A549 (cell line): ENCODE results near the gene USP3. TPM values are rescaled to one million over a fixed set of nuclear protein-coding genes. Genes with fewer than 3 reads are reported as not detected.

ENCODE experiments used
- ATAC-seq, 2 experiments: fragments of 200-7000 bp in 1 of 2; fragments of >200 bp in 1 of 2; cut with Nextera tagmentation in 1 of 2; cut with Tn5 transposase in 1 of 2; 3 replicates each; pipeline versions ENCODE4 v1.8.0 to v1.9.1; 2018 to 2020; ENCODE audit warnings: mild to moderate bottlenecking in 1 of 2, moderate library complexity in 1 of 2
- CTCF ChIA-PET: fragments of 300-600 bp; sonication (Branson Sonifier 250); formaldehyde crosslinking; extraction: SDS; loops from one replicate; lab custom pipeline; 2021; ENCODE audit warnings: antibody characterized with exemption, inconsistent platforms; lab: Yijun Ruan, JAX
- POLR2A ChIA-PET: fragments of 350-600 bp; formaldehyde crosslinking; extraction: SDS; loops from one replicate; lab custom pipeline; 2021; ENCODE audit warnings: antibody characterized with exemption, inconsistent platforms; lab: Yijun Ruan, JAX
- DNase-seq, 2 experiments: peaks; one replicate each; pipeline versions ENCODE4 v3.0.0 to v3.0.0-alpha.2; 2011 to 2016; ENCODE audit warnings: low read depth in 1 of 2, low spot score in 1 of 2
- FAIRE-seq: peaks from 2 replicates; lab custom pipeline; 2011; peaks lifted over from hg19 to GRCh38; lab: Jason Lieb, UNC
- H3K27ac ChIP-seq, 2 experiments: fragments of >200 bp; sonication (Bioruptor Twin); formaldehyde crosslinking; 3 replicates each; pipeline ENCODE4 v1.5.1; 2016 to 2017
- H3K4me1 ChIP-seq: fragments of >200 bp; sonication (Bioruptor Twin); formaldehyde crosslinking; 3 replicates; pipeline ENCODE4 v1.6.1; 2016
- H3K4me2 ChIP-seq: fragments of >200 bp; sonication (Bioruptor Twin); formaldehyde crosslinking; 3 replicates; pipeline ENCODE4 v1.6.1; 2016
- H3K4me3 ChIP-seq: fragments of >200 bp; sonication (Bioruptor Twin); formaldehyde crosslinking; 3 replicates; pipeline ENCODE4 v1.5.1; 2016
- H3K9me3 ChIP-seq: fragments of >200 bp; sonication (Bioruptor Twin); formaldehyde crosslinking; 3 replicates; pipeline ENCODE4 v1.6.1; 2016
- CBX2 ChIP-seq: fragments of 200-600 bp; sonication (generic); IDR thresholded peaks from 2 replicates; pipeline ENCODE4 v1.6.1; 2016; ENCODE audit warnings: low read depth, mild to moderate bottlenecking, borderline replicate concordance
- CHD4 ChIP-seq: fragments of 200-600 bp; sonication (generic); IDR thresholded peaks from 2 replicates; pipeline ENCODE4 v1.6.1; 2016; ENCODE audit warnings: antibody characterized with exemption, mild to moderate bottlenecking, borderline replicate concordance
- CTCF ChIP-seq: fragments of >200 bp; sonication (Bioruptor Twin); formaldehyde crosslinking; IDR thresholded peaks from 3 replicates; pipeline ENCODE4 v1.5.1; 2016
- E2F6 ChIP-seq: IDR thresholded peaks from 2 replicates; pipeline ENCODE4 v1.6.1; 2012; ENCODE audit warnings: low read depth, borderline replicate concordance
- EP300 ChIP-seq, 2 experiments: fragments of >200 bp; sonication (Bioruptor Twin); formaldehyde crosslinking; IDR thresholded peaks; 2 replicates in 1 of 2; 3 replicates in 1 of 2; pipeline ENCODE4 v1.6.1; 2016 to 2017
- HDAC2 ChIP-seq: fragments of 200-600 bp; sonication (generic); IDR thresholded peaks from 2 replicates; pipeline ENCODE4 v1.6.1; 2016
- HES2 ChIP-seq: fragments of >200 bp; sonication (Bioruptor Twin); formaldehyde crosslinking; IDR thresholded peaks from 2 replicates; pipeline ENCODE4 v1.6.1; 2016
- HOXA7 ChIP-seq: fragments of 250-450 bp; sonication (Bioruptor Pico); IDR thresholded peaks from 2 replicates; pipeline ENCODE4 v1.5.0; 2020; ENCODE audit warnings: mild to moderate bottlenecking, moderate library complexity
- JUNB ChIP-seq: fragments of >200 bp; sonication (Bioruptor Twin); formaldehyde crosslinking; IDR thresholded peaks from 2 replicates; pipeline ENCODE4 v1.6.1; 2016
- KDM1A ChIP-seq: fragments of 200-600 bp; sonication (generic); IDR thresholded peaks from 2 replicates; pipeline ENCODE4 v1.6.1; 2016; ENCODE audit warnings: low read depth, mild to moderate bottlenecking
- MAX ChIP-seq: IDR thresholded peaks from 2 replicates; pipeline ENCODE4 v1.6.1; 2012
- MAZ ChIP-seq: fragments of 150-350 bp; IDR thresholded peaks from 2 replicates; pipeline ENCODE4 v1.6.1; 2014; ENCODE audit warnings: antibody characterized with exemption, low read depth, low read length, borderline replicate concordance
- NFE2L2 ChIP-seq: fragments of 150-350 bp; conservative IDR thresholded peaks from 2 replicates; pipeline ENCODE4 v1.6.1; 2014; ENCODE audit warnings: low read length
- PHF8 ChIP-seq: fragments of 200-600 bp; sonication (generic); IDR thresholded peaks from 2 replicates; pipeline ENCODE4 v1.6.1; 2016; ENCODE audit warnings: low read depth, mild to moderate bottlenecking, antibody characterized with exemption, moderate library complexity, borderline replicate concordance
- POLR2A ChIP-seq: IDR thresholded peaks from 2 replicates; pipeline ENCODE4 v1.6.1; 2012; ENCODE audit warnings: mild to moderate bottlenecking, low read length
- POLR2AphosphoS2 ChIP-seq: conservative IDR thresholded peaks from 2 replicates; pipeline ENCODE4 v1.6.1; 2012; ENCODE audit warnings: low read length, improper control_type of control experiment, inconsistent platforms
- RARB ChIP-seq: fragments of 250-450 bp; sonication (Bioruptor Pico); IDR thresholded peaks from 2 replicates; pipeline ENCODE4 v1.8.0; 2021; ENCODE audit warnings: mild to moderate bottlenecking, moderate library complexity
- REST ChIP-seq: fragments of 200-600 bp; sonication (generic); IDR thresholded peaks from 2 replicates; pipeline ENCODE4 v1.6.1; 2016; ENCODE audit warnings: antibody characterized with exemption, mild to moderate bottlenecking, moderate library complexity
- SMC3 ChIP-seq: fragments of >200 bp; sonication (Bioruptor Twin); formaldehyde crosslinking; IDR thresholded peaks from 3 replicates; pipeline ENCODE4 v1.6.1; 2018; ENCODE audit warnings: inconsistent platforms
- USF2 ChIP-seq: fragments of 450-650 bp; IDR thresholded peaks from 2 replicates; pipeline ENCODE4 v1.6.1; 2014; ENCODE audit warnings: antibody characterized with exemption
- WGBS: methylation state at CpG from one replicate; pipeline ENCODE4 v1.1.6; 2017; ENCODE audit errors: missing lambda C conversion rate; 5-methylcytosine and 5-hydroxymethylcytosine counted together
- polyA plus RNA-seq, 4 experiments: library from polyadenylated mRNA; depleted of rRNA in 3 of 4; stranded (reverse); fragments of >200 nt; fragmentation: RNase III in 1 of 4; extraction: RNeasy Plus Mini Kit Qiagen cat#74134 plus additional on column Dnase treatment in 1 of 4; gene quantifications; 2 replicates in 3 of 4; 3 replicates in 1 of 4; pipeline ENCODE4 v1.2.3, GENCODE V29; 2011 to 2017

Gene USP3
- polyA plus RNA-seq, 2 of the 4 experiments (the other 2 are of a cell fraction): 41.8 to 99.1 TPM

- POLR2A ChIA-PET: interaction anchor here (0.9 to 2.7 kb wide), 6 partner anchors 91 to 492 kb away, joined by 3 to 25 read pairs (median 4); partner anchors contain the start of genes CIAO2A and USP3
- Histone ChIP-seq H3K4me1 (peaks cover 20% of the 10 kb centered on the region; the same call in 2 of the 3 replicates), H3K4me3 (peak overlapping the region; percentile 83), H3K27ac (peak overlapping the region; percentile 91 to 93), H3K4me2 (peak overlapping the region; percentile 88), H3K9me3 (no peaks in the 10 kb centered on the region)
- FAIRE-seq: no peak
- 2% methylated on average over 48 of the region's 63 CpGs for WGBS
- DNase-seq: peak; percentile 30 to 61
- CTCF ChIA-PET: interaction anchor here (0.7 to 10.7 kb wide), 29 partner anchors 7 to 687 kb away, joined by 3 to 185 read pairs (median 5); partner anchors contain the start of gene USP3
- TF ChIP-seq PHF8 (no peak), SMC3 (no peak), USF2 (no peak), POLR2A (peak; percentile 36), E2F6 (peak; percentile 58; the same call in 1 of the 2 replicates), REST (no peak), EP300 (IDR thresholded peaks at IDR 0.05) (no peak), MAZ (no peak), MAX (peak; percentile 36), POLR2AphosphoS2 (no peak), KDM1A (0 out of 2 replicates have a peak, but pooled peaks have one; percentile 9)
- peak; percentile 15 to 27 for ATAC-seq
Measured at GRCh38 chr15:63601026-63601703, 96.8 kb downstream of the USP3 start.

- POLR2A ChIA-PET: interaction anchor here (1.4 kb wide), 1 partner anchor 492 kb away, joined by 5 read pairs; the partner anchor contains the start of gene CIAO2A
- ATAC-seq: no peak
- TF ChIP-seq HOXA7: no peak
- TF ChIP-seq CHD4: no peak
- no peak for TF ChIP-seq RARB
- no peak for TF ChIP-seq NFE2L2
- TF ChIP-seq CTCF: no peak
- no peak for TF ChIP-seq USF2
- no peak for TF ChIP-seq MAZ
- TF ChIP-seq HES2: no peak
- TF ChIP-seq HDAC2: no peak
- TF ChIP-seq CBX2: no peak
- TF ChIP-seq JUNB: no peak
- TF ChIP-seq, all 56 proteins: peak for 0
- no peak for DNase-seq
- Histone ChIP-seq H3K27ac (peak overlapping the region; percentile 91 to 93), H3K4me2 (peak overlapping the region; percentile 88), H3K4me3 (peak overlapping the region; percentile 83), H3K9me3 (no peaks in the 10 kb centered on the region), H3K4me1 (peaks cover 20% of the 10 kb centered on the region; the same call in 2 of the 3 replicates)
- CTCF ChIA-PET: interaction anchor here (0.7 to 9.9 kb wide), 17 partner anchors 7 to 551 kb away, joined by 3 to 101 read pairs (median 8); no protein-coding TSS in a partner anchor
- 71% methylated on average over 9 of the region's 9 CpGs for WGBS
- FAIRE-seq: no peak
Measured at GRCh38 chr15:63601704-63602185, 97.4 kb downstream of the USP3 start.
